ENCODE data around the gene ADAT3. TPM values are rescaled to one million over a fixed set of nuclear protein-coding genes. Genes with fewer than 3 reads are reported as not detected.

The ADAT3 gene
- total RNA-seq, 1 donor from 2014 or later = 1.2 TPM

GRCh38 chr19:1953441-1954094 lies 48.4 kb downstream of the ADAT3 start:
- no peak for FAIRE-seq
- no peak for DNase-seq (ENCODE audit: low spot score in 2 of 2)

- no peak for DNase-seq (ENCODE audit: low spot score in 2 of 2)
- no peak for FAIRE-seq
These were observed 49.3 kb downstream of the ADAT3 start for GRCh38 chr19:1954532-1954933.

GRCh38 chr19:1955171-1956121 lies 50.2 kb downstream of the ADAT3 start:
- FAIRE-seq (no peak), DNase-seq (ENCODE audit: low spot score in 2 of 2) (no peak)

- DNase-seq (ENCODE audit: low spot score in 2 of 2) (no peak), FAIRE-seq (no peak)
These were observed 50.9 kb downstream of the ADAT3 start for GRCh38 chr19:1956122-1956494.

- DNase-seq (ENCODE audit: low spot score in 2 of 2) = peak; percentile 87 to 94
- FAIRE-seq = no peak
These were observed 51.8 kb downstream of the ADAT3 start for GRCh38 chr19:1956868-1957492.

- FAIRE-seq = no peak
- DNase-seq (ENCODE audit: low spot score in 2 of 2) = no peak
These were observed 52.5 kb downstream of the ADAT3 start for GRCh38 chr19:1957562-1958248.

- no peak for FAIRE-seq
These were observed 54.9 kb downstream of the ADAT3 start for GRCh38 chr19:1959928-1960589.

GRCh38 chr19:1961000-1961883 lies 56.0 kb downstream of the ADAT3 start:
- no peak for FAIRE-seq
- no peak for DNase-seq (ENCODE audit: low spot score in 2 of 2)

More at GRCh38 chr19:1959928-1960589, 54.9 kb downstream of the ADAT3 start:
- DNase-seq (ENCODE audit: low spot score in 2 of 2) = no peak

- FAIRE-seq = no peak
- DNase-seq (ENCODE audit: low spot score in 2 of 2) = no peak
These were observed 57.5 kb downstream of the ADAT3 start for GRCh38 chr19:1962674-1963073.

Other genes with a start within 250 kb of the ADAT3 start
- gene ONECUT3, start 151.9 kb upstream of the ADAT3 start, total RNA-seq = not detected
- not detected for gene ATP8B3, start 93.1 kb upstream of the ADAT3 start, total RNA-seq
- gene REXO1, start 56.9 kb upstream of the ADAT3 start, total RNA-seq = 5.3 TPM
- gene KLF16, start 41.8 kb upstream of the ADAT3 start, total RNA-seq = 2.9 TPM
- 42.0 TPM for gene ABHD17A, start 19.9 kb upstream of the ADAT3 start, total RNA-seq
- 11.4 TPM for gene SCAMP4, start within 50 bp of the ADAT3 start, total RNA-seq
- gene CSNK1G2, start 35.8 kb downstream of the ADAT3 start, total RNA-seq = 41.6 TPM
- 41.2 TPM for gene BTBD2, start 110.3 kb downstream of the ADAT3 start, total RNA-seq
- 18.3 TPM for gene MKNK2, start 145.8 kb downstream of the ADAT3 start, total RNA-seq
- gene MOB3A, start 190.9 kb downstream of the ADAT3 start, total RNA-seq = 9.4 TPM
- gene IZUMO4, start 191.5 kb downstream of the ADAT3 start, total RNA-seq = 2.9 TPM
- gene AP3D1, start 246.2 kb downstream of the ADAT3 start, total RNA-seq = 58.3 TPM